Measurements from ENCODE around the gene MPP2.
"Not testable (repeated sequence)": the region's sequence is repeated elsewhere in the genome, so short reads cannot be mapped to it uniquely, and the experiment has no call there.

MPP2 gene

DNA sequence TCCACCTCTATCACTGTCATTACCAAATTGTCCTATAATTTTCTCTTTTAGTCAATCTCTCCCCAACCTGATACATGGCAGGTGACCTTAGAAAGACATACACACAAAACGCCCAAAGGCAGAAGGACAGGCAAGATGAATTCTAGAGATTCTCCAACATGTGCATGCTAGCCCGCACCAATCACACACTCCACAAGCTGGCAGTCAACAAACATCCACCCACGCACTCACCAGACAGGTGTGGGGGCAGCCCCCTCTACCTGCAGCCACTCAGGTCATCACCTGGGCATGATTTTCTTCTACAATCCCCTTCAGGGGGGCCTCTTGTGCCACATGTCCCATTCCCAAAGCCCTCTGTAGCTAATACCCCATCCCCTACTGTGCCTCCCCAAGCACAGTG lies 9.5 kb downstream of the MPP2 start:
- H3K9me3 ChIP-seq (ENCODE audit: severe bottlenecking) = no peaks in the 10 kb centered on the region
- no peak overlapping the region for H3K4me3 ChIP-seq (ENCODE audit: low read depth, low read length)
- no peak for DNase-seq
- no peak overlapping the region for H3K27ac ChIP-seq
- H3K27me3 ChIP-seq (ENCODE audit: insufficient read depth, low read depth, severe bottlenecking) = no peaks in the 10 kb centered on the region
- no peaks in the 10 kb centered on the region; the same call in 1 of the 2 replicates for H3K36me3 ChIP-seq
- TF ChIP-seq, protein P1, sequence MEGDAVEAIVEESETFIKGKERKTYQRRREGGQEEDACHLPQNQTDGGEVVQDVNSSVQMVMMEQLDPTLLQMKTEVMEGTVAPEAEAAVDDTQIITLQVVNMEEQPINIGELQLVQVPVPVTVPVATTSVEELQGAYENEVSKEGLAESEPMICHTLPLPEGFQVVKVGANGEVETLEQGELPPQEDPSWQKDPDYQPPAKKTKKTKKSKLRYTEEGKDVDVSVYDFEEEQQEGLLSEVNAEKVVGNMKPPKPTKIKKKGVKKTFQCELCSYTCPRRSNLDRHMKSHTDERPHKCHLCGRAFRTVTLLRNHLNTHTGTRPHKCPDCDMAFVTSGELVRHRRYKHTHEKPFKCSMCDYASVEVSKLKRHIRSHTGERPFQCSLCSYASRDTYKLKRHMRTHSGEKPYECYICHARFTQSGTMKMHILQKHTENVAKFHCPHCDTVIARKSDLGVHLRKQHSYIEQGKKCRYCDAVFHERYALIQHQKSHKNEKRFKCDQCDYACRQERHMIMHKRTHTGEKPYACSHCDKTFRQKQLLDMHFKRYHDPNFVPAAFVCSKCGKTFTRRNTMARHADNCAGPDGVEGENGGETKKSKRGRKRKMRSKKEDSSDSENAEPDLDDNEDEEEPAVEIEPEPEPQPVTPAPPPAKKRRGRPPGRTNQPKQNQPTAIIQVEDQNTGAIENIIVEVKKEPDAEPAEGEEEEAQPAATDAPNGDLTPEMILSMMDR (IDR thresholded peaks at IDR 0.05; ENCODE audit: low read depth, low read length) = no peak

DNA sequence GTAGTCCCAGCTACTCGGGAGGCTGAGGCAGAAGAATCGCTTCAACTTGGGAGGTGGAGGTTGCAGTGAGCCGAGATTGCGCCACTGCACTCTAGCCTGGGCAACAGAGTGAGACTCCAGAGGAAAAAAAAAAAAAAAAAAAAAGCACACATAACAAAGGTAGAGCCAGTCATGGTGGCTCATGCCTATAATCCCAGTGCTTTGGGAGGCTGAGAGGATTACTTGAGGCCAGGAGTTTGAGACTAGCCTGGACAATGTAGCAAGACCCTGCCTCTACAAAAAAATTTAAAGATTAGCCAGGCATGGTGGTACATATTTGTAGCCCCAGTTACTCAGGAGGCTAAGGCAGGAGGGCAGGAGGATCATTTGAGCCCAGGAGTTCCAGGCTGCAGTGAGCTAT lies 12.8 kb downstream of the MPP2 start:
- H3K4me3 ChIP-seq (ENCODE audit: low read depth, low read length); H3K27me3 ChIP-seq (ENCODE audit: insufficient read depth, low read depth, severe bottlenecking); DNase-seq; H3K9me3 ChIP-seq (ENCODE audit: severe bottlenecking); H3K27ac ChIP-seq; H3K36me3 ChIP-seq: not testable (repeated sequence)

DNA sequence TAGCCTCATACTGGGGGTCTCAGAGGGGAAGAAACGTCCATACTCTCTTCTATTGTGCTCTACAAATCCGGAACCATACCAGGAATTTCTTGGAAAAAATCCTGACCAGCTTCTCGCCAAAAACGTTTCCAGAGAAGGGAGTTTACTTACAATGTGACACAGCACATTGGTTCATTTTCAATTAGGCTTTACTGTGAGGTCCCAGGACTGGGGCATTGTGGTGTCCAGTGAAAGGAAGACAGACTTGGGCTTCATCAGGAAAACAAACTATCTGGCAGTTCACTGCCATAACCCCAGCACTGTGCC lies 14.7 kb downstream of the MPP2 start:
- TF ChIP-seq, protein P1 (IDR thresholded peaks at IDR 0.05; ENCODE audit: low read depth, low read length) = no peak
- Histone ChIP-seq H3K27me3 (ENCODE audit: insufficient read depth, low read depth, severe bottlenecking) (no peaks in the 10 kb centered on the region), H3K9me3 (ENCODE audit: severe bottlenecking) (no peaks in the 10 kb centered on the region), H3K4me3 (ENCODE audit: low read depth, low read length) (no peak overlapping the region), H3K27ac (no peak overlapping the region), H3K36me3 (no peaks in the 10 kb centered on the region; the same call in 1 of the 2 replicates)
- DNase-seq = no peak

DNA sequence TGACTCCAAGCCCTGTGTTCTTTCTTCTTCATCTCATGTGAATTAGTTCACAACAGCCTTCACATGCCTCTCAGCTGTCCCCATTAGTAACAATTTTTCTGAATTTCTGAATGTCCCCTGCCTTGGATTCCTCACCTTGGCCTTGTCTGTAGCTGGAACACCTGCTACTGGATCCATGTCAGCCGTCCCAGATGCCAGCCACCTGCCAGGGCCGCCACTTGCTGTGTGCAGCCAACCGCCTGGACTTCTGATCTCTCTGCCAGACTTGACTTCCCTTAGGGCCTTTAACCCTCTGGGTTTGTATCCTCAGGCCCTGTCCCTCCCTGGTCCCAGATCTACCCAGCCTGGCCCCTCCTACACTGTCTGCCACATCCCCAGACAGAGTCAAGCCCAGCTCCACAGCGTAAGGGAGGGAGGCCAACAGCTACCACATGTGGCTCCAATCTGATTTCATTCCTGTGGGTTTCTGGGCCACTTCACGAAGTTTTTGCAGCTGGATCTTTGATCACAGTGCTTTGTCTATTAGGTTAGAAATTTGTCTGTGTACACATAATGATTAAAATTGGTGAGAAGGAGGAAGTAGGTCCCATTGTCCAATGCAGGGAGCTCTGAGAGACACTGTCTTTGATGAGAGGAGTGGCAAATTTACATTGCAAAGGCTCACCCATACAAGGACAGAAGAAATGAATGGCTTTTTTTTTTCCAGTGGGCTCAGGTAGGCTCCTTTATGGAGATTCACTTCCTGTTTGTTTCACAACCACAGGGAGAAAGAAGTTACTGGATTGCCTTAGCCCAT lies 15.3 kb downstream of the MPP2 start:
- Histone ChIP-seq H3K9me3 (ENCODE audit: severe bottlenecking) (no peaks in the 10 kb centered on the region), H3K27me3 (ENCODE audit: insufficient read depth, low read depth, severe bottlenecking) (no peaks in the 10 kb centered on the region), H3K36me3 (no peaks in the 10 kb centered on the region; the same call in 1 of the 2 replicates), H3K4me3 (ENCODE audit: low read depth, low read length) (no peak overlapping the region), H3K27ac (no peak overlapping the region)
- TF ChIP-seq, protein P1 (IDR thresholded peaks at IDR 0.05; ENCODE audit: low read depth, low read length) = no peak
- no peak for DNase-seq

DNA sequence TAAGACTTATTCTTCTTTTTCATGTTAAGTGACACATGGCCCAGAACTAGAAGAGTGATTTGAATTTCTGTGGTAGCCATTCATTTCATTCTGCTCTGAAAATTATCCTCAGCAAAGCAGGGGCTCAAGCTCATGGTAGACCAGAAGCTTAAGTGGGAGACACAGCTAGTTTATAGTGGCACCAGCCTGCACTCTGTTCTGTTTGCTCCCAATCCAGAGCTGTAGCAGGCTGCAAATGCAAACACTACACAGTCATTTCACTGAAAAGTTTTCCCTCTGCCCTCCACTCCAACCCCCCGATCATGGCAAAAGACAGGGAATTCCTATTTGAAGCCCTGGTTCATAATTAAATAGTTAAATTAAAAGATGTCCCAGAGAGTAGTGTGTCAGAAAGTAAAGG lies 17.1 kb downstream of the MPP2 start:
- Histone ChIP-seq H3K4me3 (ENCODE audit: low read depth, low read length) (no peak overlapping the region), H3K27ac (no peak overlapping the region), H3K27me3 (ENCODE audit: insufficient read depth, low read depth, severe bottlenecking) (no peaks in the 10 kb centered on the region), H3K36me3 (no peaks in the 10 kb centered on the region), H3K9me3 (ENCODE audit: severe bottlenecking) (no peaks in the 10 kb centered on the region)
- TF ChIP-seq, protein P1 (IDR thresholded peaks at IDR 0.05; ENCODE audit: low read depth, low read length) = no peak
- no peak for DNase-seq

DNA sequence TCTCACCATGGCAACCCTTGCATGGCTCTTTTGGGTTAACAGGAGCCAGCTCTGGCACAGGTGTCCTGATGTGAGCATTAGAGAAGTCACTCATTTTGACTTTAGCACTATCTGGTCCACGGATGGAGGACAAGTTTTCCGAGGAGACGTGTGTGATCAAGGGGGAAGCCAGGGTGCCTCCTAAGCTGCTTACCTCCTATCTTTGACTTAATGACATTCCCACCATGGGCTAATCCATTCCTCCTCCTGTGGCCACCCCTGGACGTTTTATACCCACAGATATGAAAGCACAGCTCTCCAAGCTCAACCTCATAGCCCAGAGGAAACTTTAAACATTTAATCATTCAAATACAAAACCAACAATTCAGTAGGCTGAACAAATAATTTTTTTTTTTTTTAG lies 18.8 kb downstream of the MPP2 start:
- Histone ChIP-seq H3K9me3 (ENCODE audit: severe bottlenecking) (no peaks in the 10 kb centered on the region), H3K27me3 (ENCODE audit: insufficient read depth, low read depth, severe bottlenecking) (no peaks in the 10 kb centered on the region)
- TF ChIP-seq, protein P1 (IDR thresholded peaks at IDR 0.05; ENCODE audit: low read depth, low read length) = no peak

More for the DNA sequence above, 18.8 kb downstream of the MPP2 start:
- Histone ChIP-seq H3K27ac (no peak overlapping the region), H3K36me3 (no peaks in the 10 kb centered on the region), H3K4me3 (ENCODE audit: low read depth, low read length) (no peak overlapping the region)
- peak; percentile 68 for DNase-seq

All from WERI-Rb-1 (cell line).